NCI-H2107 treated with DMSO at 0.1 percent for 48 hours (cell line): ENCODE data around the gene SLC49A4.

Source experiments
- DNase-seq: peaks from one replicate; lab custom pipeline; 2025; ENCODE audit not compliant: unreplicated experiment; lab: John Stamatoyannopoulos, UW

The SLC49A4 gene

DNA sequence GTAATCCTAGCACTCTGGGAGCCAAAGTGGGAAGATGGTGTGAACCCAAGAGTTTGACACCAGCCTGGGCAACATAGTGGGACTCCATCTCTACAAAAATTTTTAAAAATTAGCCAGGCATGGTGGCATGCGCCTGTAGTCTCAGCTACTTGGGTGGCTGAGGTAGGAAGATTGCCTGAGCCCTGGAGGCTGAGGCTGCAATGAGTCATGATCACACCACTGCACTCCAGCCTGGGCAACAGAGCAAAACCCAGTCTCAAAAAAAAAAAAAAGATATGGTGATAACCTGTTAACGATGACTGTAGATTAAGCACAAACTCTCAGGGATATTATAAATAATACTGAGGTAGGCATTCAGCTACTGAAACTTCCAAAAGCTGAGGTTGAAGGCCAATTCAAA is 107.5 kb downstream of the SLC49A4 start:
- DNase-seq: no peak

DNA sequence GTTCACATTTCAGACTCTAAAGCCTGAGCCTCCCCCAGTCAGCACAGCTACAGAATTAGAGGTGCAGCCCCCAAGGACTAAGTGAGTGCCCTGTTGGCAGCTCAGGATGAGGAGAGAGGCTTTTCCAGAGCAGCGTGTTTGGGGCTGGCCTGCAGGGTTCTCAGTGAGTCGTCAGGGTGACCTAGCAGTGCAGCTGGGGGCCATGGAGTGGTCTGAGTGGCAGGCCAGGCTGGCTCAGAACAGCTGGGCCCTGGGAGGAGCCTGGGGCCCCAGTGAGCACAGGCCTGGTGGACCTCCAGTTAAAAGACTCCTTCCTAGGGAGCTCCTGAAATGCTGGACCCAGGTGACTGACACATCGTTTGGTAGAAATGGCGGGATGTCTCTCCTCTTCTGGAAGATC is 108.3 kb downstream of the SLC49A4 start:
- DNase-seq: no peak

DNA sequence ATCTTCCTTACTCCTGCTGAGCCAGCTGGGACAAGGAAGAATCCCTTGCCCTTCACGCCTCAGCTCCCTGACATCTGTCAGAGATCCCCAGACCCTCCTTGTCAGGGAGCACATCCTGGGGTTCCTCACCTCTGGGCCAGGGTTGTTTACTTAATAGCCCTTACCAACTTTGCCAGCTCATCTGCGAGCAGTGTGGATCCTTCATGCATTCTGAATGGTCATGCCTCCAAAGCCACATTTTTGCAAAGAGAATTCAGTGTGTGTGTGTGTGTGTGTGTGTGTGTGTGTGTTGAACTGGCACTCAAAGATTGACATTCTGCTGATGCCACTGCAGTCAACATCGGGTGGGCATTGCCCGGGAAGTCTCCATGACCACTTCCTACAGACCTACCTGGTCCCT is 112.6 kb downstream of the SLC49A4 start:
- no peak for DNase-seq

DNA sequence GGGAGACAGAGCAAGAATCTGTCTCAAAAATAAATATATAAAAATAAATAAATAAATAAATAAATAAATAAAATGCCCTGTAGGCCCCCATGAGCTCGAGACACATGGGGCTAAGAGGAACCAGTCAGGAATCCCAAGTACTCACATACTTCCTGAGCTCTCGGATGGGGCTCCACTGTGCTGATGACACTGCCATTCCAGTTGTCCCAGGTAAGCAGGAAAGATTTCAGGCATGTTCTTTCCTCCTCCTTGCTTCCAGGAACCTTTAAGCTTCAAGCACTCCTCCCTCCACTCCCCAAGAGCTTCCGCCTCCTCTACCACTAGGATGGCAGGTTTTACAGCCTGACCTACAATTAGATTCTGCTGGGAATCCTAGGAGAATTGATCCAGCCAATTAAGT is 113.4 kb downstream of the SLC49A4 start:
- no peak for DNase-seq

DNA sequence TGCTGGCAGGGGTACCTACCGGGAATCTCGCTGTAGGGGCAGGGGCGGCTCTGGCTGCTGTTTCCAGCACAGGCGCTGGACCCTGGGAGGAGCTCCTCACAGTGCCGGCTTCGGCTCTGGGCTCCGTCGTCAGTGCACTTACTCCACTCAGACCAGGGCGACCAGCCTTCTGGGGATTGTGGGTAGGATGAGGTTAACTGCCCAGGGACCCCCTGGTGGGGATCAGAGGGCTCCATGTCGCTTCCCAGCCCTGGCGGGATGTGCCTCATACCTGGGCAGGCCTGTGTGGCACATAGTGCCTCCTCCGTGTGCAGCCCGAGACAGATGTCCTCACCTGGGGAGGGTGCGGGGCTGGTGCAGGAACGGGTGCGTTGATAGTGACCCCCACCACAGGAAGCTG is 117.0 kb downstream of the SLC49A4 start:
- DNase-seq: no peak

DNA sequence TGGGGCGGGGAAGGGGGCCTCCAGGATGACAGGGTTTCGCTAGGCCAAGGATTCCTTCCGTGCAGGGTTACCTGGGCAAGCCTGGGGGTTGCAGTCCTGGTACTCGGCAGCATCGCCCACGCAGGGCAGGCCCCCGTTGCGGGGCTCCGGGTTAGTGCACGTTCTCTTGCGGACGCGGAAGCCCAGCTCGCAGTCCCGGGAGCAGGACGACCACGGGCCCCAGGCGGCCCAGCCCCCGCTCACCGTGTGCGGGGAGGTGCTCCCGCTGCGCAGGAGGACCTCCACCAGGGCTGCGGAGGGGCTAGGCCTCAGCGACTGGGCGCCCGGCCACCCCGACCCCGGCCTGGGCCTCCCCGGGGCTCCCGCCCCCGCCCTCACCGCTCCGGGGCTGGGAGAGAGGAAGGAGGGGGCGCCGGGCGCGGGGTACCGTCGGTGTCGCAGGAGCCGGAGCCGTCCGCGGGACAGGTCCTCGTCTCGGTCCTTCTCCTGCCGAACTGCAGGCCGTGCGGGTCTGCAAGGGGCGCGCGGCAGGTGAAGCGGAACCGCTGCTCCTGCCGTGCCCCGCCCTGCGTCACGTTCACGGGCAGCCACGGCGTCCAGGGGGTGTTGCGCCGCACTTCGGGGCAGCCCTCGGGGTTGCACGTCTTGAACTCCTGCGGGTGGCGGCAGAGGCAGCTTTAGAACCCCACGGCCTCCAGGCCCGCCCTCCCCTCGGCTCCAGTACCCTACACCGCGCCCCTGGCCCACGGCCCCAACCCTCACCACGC is 118.1 kb downstream of the SLC49A4 start:
- no peak for DNase-seq

DNA sequence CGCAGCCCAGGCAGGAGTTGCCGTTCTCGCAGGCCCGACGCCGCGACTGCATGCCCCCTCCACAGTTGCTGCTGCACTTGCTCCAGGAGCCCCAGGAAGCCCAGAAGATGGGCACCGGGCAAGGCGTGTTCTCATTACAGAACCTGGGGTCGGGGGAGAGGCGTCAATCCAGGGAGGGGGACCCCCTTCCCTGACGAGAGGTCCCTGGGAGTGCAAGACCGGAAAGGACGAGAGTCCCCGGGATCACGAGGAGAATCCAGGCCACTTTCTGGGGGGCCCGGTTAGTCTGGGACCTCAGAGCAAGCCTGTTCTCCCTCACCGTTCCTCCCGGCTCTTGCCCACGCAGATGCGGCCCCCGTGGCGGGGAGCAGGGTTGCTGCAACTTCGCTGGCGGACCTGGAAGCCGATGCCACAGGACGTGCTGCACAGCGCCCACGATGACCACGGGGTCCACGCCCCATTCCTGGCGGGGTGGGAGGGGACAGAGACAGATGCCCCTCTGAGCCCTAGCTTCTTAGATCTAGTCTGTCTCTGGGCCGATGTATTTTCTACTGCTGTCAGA is 118.8 kb downstream of the SLC49A4 start:
- no peak for DNase-seq

DNA sequence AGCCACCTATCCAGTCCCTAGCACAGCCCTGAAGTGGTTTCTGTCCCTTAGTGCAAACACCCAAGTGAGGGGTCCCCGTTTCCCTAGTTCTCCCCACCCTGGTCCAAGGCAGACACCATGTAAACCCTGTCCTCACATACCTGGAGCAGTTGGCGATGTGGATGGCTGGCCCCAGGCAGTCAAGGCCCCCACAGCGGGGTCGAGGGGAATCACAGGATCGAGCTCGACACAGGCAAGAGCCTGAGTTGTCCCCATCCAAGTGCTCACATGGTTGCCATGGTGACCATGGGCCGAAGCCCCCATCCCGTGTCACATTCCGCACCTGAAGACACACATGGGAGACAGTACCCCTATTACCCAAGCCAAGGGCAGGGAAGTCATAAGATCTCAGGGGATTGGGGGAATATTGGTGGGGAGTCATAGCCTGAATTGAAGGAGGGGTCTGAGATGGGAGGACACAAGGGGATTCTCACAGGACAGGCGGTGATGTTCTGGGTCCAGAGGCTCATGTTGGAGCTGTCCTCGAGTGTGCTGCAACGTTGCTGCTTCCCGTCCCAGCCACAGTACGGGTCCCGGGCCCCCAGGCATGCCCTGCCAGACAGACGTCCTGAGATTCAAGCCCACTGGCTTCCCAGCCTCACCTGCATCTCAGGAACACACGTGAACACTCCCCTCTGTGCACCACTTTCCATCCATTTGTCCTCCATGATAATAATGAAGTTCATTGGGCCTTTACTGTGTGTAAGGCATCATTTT is 120.6 kb downstream of the SLC49A4 start:
- no peak for DNase-seq

DNA sequence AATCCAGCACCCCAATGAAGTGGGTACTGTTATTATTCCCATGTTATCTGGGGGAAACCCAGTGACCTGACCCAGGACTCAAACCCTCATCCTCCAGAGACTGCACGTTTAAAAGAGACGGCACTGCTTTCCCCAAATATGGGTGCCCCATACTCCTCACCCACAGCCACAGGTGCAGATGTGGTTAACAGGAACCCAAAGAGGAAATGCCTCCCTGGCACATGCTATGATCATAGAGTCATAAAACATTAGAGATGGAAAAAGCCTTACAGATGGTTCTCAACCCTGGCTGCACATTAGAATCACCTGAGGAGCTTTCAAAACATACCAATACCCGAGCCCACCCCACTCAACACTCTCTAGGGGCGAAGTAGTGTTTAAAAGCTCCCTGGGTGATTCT is 121.2 kb downstream of the SLC49A4 start:
- no peak for DNase-seq

DNA sequence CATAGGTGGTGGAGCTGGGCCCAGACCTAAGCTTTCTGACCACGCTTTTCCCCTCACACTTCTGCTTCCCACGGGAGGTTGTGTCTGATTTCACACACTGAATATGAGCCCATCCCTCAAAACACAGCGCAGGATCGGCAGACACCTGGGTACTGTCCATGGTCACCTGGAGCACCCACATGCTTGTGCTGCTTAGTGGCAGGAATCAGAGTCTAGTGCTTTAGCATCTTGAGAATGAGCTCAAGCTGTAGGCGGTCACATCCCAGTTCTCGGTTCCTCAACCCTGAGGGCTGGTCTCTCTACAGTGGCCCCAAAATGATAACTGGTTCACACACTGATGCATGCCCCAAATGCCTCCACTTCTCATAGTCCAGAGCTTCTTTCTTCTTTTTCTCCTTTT is 121.7 kb downstream of the SLC49A4 start:
- no peak for DNase-seq

DNA sequence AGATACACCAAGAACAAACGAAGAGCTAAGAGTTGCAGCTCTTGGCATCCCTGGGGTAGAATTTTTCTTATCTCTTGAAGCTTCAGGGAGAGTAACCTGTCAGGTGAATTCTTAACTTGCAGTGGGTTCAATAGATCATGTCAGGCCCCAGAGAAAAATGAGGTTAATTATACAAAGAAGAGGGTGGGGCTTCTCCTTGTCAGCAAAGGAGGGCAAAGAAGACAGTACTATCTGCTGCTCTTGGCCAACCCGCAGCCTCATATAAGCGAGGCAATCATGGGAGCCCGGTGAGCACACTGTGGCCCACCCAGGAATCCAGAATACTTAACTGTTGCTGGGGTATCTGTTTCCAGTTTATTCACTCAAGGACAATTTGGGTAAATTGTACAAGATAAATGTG is 122.5 kb downstream of the SLC49A4 start:
- no peak for DNase-seq

DNA sequence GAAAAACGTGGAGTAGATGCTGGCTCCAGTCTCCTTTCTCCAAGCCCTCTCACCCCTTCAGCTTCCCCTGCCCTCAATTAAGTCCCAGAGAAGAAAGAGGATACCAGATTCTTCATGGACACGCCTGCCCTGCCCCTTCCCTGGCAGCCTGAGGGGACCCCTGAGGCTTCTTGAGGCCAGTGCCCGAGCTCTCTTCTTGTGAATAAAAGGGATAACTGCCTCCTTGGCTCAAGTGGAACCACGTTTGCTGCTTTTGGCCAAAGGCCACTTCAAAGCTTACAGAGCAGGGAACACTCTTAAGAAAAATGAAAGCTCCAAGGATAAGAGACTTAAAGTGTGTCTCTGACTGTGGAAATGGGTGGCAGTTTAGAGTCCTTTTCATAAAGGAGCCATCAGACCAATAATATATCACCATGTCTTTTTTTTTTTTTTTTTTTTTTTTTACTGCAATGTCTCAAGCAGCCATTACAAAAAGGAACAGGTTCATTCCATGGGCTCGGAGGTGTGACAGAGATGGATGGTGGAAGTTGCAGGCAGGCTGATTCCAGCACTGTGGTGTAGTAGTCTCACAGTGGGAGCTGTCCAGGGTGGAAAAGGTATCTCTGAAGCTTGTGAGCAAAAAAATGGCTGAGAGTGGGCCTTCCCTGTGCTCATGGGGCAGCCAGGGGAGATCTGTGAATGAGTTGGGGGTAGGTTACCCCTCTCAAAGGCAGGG is 123.9 kb downstream of the SLC49A4 start:
- no peak for DNase-seq

DNA sequence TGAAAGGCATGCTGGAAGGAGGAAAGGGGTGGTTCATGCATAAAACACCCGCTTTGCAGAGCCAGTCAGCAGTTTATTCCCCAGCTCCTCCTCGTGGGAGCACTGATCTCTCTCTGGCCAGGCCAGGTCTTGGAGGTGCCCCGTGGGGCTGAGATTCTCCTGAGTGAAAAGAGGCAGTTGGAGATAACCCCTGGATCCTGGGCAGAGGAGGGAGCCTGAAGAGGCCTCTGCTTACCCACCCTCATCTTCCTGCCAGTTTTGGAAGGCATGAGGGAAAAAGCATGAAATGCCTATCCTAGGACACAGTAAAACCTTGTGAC is 124.4 kb downstream of the SLC49A4 start:
- DNase-seq: no peak

DNA sequence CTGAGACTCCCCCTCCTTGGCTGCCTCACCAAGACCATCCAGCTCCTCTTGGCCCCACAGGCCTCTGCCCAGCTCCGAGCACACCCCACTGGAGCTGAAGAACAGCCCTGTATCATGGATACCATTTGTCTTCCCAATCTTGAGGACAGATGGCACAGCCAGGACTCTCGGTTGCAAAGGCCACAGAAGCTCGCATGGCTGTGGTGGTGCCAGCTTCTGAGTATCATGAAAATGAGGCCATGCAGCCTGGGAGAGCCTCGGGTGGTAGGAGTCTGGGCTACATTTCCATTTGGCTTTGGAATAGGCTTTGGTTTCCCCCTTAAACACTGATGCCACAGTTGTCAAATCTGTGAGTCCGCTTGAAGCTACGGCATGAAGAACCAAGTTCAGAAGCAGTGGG is 126.1 kb downstream of the SLC49A4 start:
- no peak for DNase-seq

DNA sequence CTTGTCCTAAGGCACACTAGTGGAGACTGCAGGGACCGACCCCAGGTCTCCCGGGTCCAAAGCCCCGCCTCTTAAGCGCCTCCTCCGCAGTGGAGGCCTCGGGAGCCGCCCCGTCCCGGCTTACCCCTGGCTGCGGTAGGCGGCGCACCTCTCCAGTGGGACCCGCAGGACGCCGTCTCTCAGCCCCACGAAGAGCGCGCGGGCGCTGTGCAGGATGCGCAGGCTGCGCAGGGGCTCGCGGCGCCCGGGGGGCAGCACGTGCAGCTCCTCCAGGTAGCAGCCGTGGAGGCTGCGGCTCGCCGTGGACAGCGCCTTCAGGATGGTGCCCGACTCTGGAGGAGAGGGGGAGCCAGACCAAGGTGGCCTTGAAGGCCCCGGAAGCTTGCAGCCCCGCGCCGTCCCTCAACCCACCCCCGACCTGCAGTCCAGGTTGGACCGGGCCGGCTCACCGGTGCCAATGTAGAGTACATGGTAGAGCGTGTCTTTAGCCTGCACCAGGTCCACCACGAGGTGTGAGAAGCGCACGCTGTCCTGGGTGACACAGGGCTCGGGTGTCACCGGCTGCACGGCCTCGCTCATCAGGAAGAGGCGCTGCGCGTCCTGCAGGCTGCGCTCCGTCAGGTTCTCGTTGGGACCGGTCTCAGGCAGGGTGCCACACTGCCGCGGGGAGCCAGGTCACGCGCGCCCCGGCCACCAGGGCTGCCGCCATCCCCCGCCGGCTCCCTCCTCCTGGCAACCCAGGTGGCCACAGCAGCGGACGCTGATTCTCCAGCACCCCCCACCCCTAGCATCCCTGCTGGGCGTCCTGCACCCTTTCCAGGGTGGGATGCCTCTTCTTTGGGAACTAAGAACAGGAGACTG is 127.2 kb downstream of the SLC49A4 start:
- DNase-seq: no peak

DNA sequence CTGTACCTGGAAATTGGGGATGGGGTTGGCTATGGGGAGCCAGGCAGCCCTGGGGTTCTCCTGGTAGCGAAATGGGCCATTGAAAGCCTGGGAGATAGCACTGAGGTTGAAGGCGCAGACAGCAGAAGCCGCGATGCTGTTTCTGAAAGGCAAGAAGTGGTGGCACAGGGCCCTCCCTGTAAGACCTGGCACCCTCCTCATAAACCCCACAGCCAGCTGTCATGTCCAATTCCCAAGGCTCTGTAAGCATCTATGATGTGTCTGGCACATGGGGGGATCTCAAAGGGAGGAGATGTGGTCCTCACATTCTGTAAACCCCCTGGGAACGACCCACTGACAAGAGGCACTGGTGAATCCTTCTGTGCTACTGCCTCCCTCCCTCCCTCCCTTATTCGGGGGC is 128.7 kb downstream of the SLC49A4 start:
- DNase-seq: no peak

DNA sequence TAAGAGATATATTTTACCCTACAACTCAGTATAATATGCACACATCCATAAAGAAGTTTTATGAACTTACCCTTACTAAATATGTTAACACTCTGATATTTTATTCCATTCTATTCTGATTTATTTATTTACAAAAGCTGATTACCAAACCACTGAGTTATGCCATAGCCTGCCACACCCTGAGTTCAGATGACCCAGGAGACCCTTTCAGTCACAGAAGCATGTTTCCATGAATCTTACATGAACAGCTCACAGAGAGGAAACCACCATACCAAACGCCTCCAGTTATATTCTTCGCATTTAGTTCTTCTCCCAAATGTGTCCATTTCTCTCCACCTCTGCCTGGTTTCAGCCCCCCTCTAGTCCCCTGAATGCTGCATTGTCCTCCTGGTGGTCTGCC is 129.2 kb downstream of the SLC49A4 start:
- DNase-seq: no peak

DNA sequence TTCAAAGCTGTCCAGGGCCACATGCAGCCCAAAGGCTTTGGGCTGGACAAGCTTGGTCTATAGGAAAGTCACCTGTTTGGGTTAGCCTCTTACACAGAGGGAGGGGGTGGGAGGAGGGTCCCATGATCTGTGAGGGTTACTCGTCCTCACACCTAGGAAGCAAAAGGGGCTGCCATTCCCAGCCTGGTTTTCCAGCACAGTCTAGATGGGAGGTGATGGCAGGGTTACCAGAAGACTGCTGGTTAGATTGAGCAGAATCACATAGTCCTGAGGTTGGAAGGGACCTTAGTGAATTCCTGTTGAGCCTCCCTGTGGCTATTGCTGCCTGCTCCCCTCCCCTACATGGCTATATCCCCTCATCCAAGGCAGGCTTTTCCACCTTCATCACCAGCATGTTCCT is 130.9 kb downstream of the SLC49A4 start:
- no peak for DNase-seq

DNA sequence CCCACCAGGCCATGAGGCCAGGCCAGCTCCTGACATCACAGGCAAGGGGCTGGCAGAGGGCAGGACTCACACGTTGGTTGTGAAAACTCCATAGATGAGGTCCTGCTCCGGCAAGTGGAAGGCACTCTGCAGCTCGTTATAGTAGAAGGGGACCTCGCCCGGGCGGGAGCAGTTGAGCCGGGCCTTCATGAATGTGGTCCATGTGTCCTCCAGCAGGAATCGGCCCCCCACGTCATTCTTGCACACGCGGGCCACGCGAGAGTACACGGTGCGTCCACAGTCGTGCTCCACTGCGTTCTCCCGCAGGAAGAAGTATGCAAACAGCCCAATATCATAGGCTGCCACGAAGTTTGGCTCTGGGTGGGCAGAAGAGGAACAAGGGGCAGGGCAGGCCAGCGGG is 131.5 kb downstream of the SLC49A4 start:
- DNase-seq: no peak

DNA sequence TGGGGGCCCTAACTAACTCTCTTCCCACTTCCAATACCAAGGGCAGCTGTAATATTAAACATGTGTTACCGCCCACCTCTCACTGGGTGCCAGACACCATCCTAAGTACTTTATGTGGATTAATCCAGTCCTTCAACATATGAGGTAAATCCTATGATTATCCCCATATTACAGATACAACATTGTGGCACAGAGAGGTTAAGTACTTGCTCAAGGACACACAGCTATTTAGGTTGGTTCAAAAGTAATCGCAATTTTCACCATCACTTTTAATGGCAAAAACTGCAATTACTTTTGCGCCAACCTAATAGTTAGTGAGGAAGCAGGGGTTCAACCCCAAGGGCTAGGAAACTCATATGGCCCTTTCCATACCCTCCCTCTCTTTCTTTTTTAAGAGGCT is 131.9 kb downstream of the SLC49A4 start:
- no peak for DNase-seq

DNA sequence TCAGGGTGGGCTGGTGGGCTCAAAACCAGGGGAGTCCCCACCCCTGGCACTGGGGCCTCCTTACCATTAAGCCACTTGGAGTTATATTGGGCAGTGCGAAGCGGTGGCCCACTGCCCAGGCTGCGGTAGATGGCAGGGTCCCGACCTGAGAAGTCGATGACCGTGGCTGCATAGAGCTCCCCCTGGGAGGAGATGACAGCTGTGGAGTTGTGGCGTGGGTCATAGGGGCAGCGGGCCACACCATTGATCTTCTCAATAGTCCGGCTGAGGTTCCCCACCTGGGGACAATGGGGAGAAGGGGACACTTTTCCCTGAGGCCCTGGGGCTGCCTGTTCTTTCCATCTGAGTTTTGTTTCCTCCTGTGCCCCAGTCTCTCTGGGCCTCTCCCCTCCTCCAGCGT is 132.9 kb downstream of the SLC49A4 start:
- no peak for DNase-seq
